ENCODE data around the gene IGF2BP3.
A peak's percentile ranks its signal among the peaks of the same experiment; 100 is the strongest.

IGF2BP3 gene

GRCh38 chr7:23357190-23358093, 112.8 kb downstream of the IGF2BP3 start:
- no peak for DNase-seq
- Mint-ChIP-seq H3K9me3 (no peaks in the 10 kb centered on the region), H3K4me3 (no peak overlapping the region), H3K27ac (peak overlapping the region; percentile 79), H3K27me3 (peaks cover 20% of the 10 kb centered on the region), H3K4me1 (ENCODE audit: low read depth) (peaks cover 30% of the 10 kb centered on the region), H3K36me3 (ENCODE audit: low read depth) (no peaks in the 10 kb centered on the region)

- Mint-ChIP-seq H3K36me3 (ENCODE audit: low read depth) (no peaks in the 10 kb centered on the region), H3K4me3 (no peak overlapping the region), H3K4me1 (ENCODE audit: low read depth) (peaks cover 33% of the 10 kb centered on the region), H3K27me3 (peaks cover 20% of the 10 kb centered on the region), H3K9me3 (no peaks in the 10 kb centered on the region), H3K27ac (peak overlapping the region; percentile 76)
- no peak for DNase-seq
Observed at GRCh38 chr7:23356726-23357125, 113.6 kb downstream of the IGF2BP3 start.

- Mint-ChIP-seq H3K36me3 (ENCODE audit: low read depth) (no peaks in the 10 kb centered on the region), H3K27me3 (peaks cover 20% of the 10 kb centered on the region), H3K27ac (no peak overlapping the region), H3K4me3 (no peak overlapping the region), H3K9me3 (no peaks in the 10 kb centered on the region), H3K4me1 (ENCODE audit: low read depth) (peaks cover 39% of the 10 kb centered on the region)
- no peak for DNase-seq
Observed at GRCh38 chr7:23356168-23356567, 114.1 kb downstream of the IGF2BP3 start.

GRCh38 chr7:23353172-23353571, 117.1 kb downstream of the IGF2BP3 start:
- DNase-seq = no peak
- peaks cover 38% of the 10 kb centered on the region for H3K4me1 Mint-ChIP-seq (ENCODE audit: low read depth)
- H3K9me3 Mint-ChIP-seq = no peaks in the 10 kb centered on the region
- H3K36me3 Mint-ChIP-seq (ENCODE audit: low read depth) = no peaks in the 10 kb centered on the region
- H3K4me3 Mint-ChIP-seq = no peak overlapping the region
- no peak overlapping the region for H3K27ac Mint-ChIP-seq
- H3K27me3 Mint-ChIP-seq = peaks cover 10% of the 10 kb centered on the region

- Mint-ChIP-seq H3K4me3 (no peak overlapping the region), H3K27ac (no peak overlapping the region), H3K4me1 (ENCODE audit: low read depth) (peaks cover 43% of the 10 kb centered on the region), H3K9me3 (no peaks in the 10 kb centered on the region), H3K36me3 (ENCODE audit: low read depth) (no peaks in the 10 kb centered on the region), H3K27me3 (peaks cover 8% of the 10 kb centered on the region)
- no peak for DNase-seq
Observed at GRCh38 chr7:23350466-23350865, 119.8 kb downstream of the IGF2BP3 start.

- no peak overlapping the region for H3K27ac Mint-ChIP-seq
- no peak overlapping the region for H3K4me3 Mint-ChIP-seq
- no peaks in the 10 kb centered on the region for H3K9me3 Mint-ChIP-seq
- no peaks in the 10 kb centered on the region for H3K36me3 Mint-ChIP-seq (ENCODE audit: low read depth)
- DNase-seq = no peak
- peaks cover 48% of the 10 kb centered on the region for H3K4me1 Mint-ChIP-seq (ENCODE audit: low read depth)
- H3K27me3 Mint-ChIP-seq = peaks cover 5% of the 10 kb centered on the region
Observed at GRCh38 chr7:23349484-23350157, 120.7 kb downstream of the IGF2BP3 start.

GRCh38 chr7:23347682-23348180, 122.6 kb downstream of the IGF2BP3 start:
- peak overlapping the region; percentile 30 for H3K4me3 Mint-ChIP-seq

GRCh38 chr7:23347033-23347681, 123.1 kb downstream of the IGF2BP3 start:
- no peaks in the 10 kb centered on the region for H3K9me3 Mint-ChIP-seq
- no peak for DNase-seq
- H3K4me1 Mint-ChIP-seq (ENCODE audit: low read depth) = peaks cover 45% of the 10 kb centered on the region
- no peaks in the 10 kb centered on the region for H3K27me3 Mint-ChIP-seq
- peak overlapping the region; percentile 58 for H3K27ac Mint-ChIP-seq
- H3K36me3 Mint-ChIP-seq (ENCODE audit: low read depth) = no peaks in the 10 kb centered on the region
- H3K4me3 Mint-ChIP-seq = peak overlapping the region; percentile 30

More at GRCh38 chr7:23347682-23348180, 122.6 kb downstream of the IGF2BP3 start:
- H3K9me3 Mint-ChIP-seq = no peaks in the 10 kb centered on the region
- no peaks in the 10 kb centered on the region for H3K36me3 Mint-ChIP-seq (ENCODE audit: low read depth)
- peaks cover 45% of the 10 kb centered on the region for H3K4me1 Mint-ChIP-seq (ENCODE audit: low read depth)
- no peaks in the 10 kb centered on the region for H3K27me3 Mint-ChIP-seq
- H3K27ac Mint-ChIP-seq = peak overlapping the region; percentile 58
- no peak for DNase-seq

GRCh38 chr7:23346316-23346715, 124.0 kb downstream of the IGF2BP3 start:
- Mint-ChIP-seq H3K4me1 (ENCODE audit: low read depth) (peaks cover 37% of the 10 kb centered on the region), H3K27me3 (no peaks in the 10 kb centered on the region), H3K27ac (peak overlapping the region; percentile 87), H3K36me3 (ENCODE audit: low read depth) (no peaks in the 10 kb centered on the region), H3K4me3 (peak overlapping the region; percentile 66), H3K9me3 (no peaks in the 10 kb centered on the region)
- DNase-seq = no peak

GRCh38 chr7:23345601-23346000, 124.7 kb downstream of the IGF2BP3 start:
- H3K36me3 Mint-ChIP-seq (ENCODE audit: low read depth) = no peaks in the 10 kb centered on the region
- no peaks in the 10 kb centered on the region for H3K9me3 Mint-ChIP-seq
- no peak for DNase-seq
- H3K27ac Mint-ChIP-seq = no peak overlapping the region
- no peaks in the 10 kb centered on the region for H3K27me3 Mint-ChIP-seq
- H3K4me1 Mint-ChIP-seq (ENCODE audit: low read depth) = peaks cover 35% of the 10 kb centered on the region
- H3K4me3 Mint-ChIP-seq = no peak overlapping the region

- H3K36me3 Mint-ChIP-seq (ENCODE audit: low read depth) = no peaks in the 10 kb centered on the region
- peaks cover 1% of the 10 kb centered on the region for H3K27me3 Mint-ChIP-seq
- no peak overlapping the region for H3K27ac Mint-ChIP-seq
- H3K9me3 Mint-ChIP-seq = no peaks in the 10 kb centered on the region
- H3K4me1 Mint-ChIP-seq (ENCODE audit: low read depth) = peaks cover 35% of the 10 kb centered on the region
- no peak overlapping the region for H3K4me3 Mint-ChIP-seq
- no peak for DNase-seq
Observed at GRCh38 chr7:23343806-23344475, 126.3 kb downstream of the IGF2BP3 start.

GRCh38 chr7:23343102-23343501, 127.2 kb downstream of the IGF2BP3 start:
- Mint-ChIP-seq H3K27ac (no peak overlapping the region), H3K27me3 (peaks cover 3% of the 10 kb centered on the region), H3K4me1 (ENCODE audit: low read depth) (peaks cover 34% of the 10 kb centered on the region), H3K36me3 (ENCODE audit: low read depth) (no peaks in the 10 kb centered on the region), H3K4me3 (no peak overlapping the region), H3K9me3 (no peaks in the 10 kb centered on the region)
- DNase-seq = no peak

GRCh38 chr7:23341846-23342598, 128.3 kb downstream of the IGF2BP3 start:
- peaks cover 23% of the 10 kb centered on the region for H3K4me1 Mint-ChIP-seq (ENCODE audit: low read depth)
- H3K27me3 Mint-ChIP-seq = peaks cover 12% of the 10 kb centered on the region
- no peak for DNase-seq
- H3K27ac Mint-ChIP-seq = no peak overlapping the region
- H3K4me3 Mint-ChIP-seq = no peak overlapping the region
- no peaks in the 10 kb centered on the region for H3K36me3 Mint-ChIP-seq (ENCODE audit: low read depth)
- peaks cover 2% of the 10 kb centered on the region for H3K9me3 Mint-ChIP-seq
